ENCODE results near the gene CREB3L1. TPM values are rescaled to one million over a fixed set of nuclear protein-coding genes. Genes with fewer than 3 reads are reported as not detected.

The CREB3L1 gene
- total and polyA plus RNA-seq, 2 experiments from 2014 or later = 8.5 to 10.4 TPM

- H3K36me3 ChIP-seq (ENCODE audit: insufficient read depth) = no peaks in the 10 kb centered on the region; the same call in 1 of the 2 replicates
- no peak for DNase-seq (ENCODE audit: low spot score)
- peak overlapping the region; percentile 58 for H3K4me2 ChIP-seq
- H3K27me3 ChIP-seq (ENCODE audit: insufficient read depth) = peaks cover 60% of the 10 kb centered on the region
- H3K79me2 ChIP-seq (replicated peaks; ENCODE audit: insufficient read depth) = no peaks in the 10 kb centered on the region
- Mint-ChIP-seq H3K4me1 (peaks cover 42% of the 10 kb centered on the region), H3K27ac (no peak overlapping the region), H3K36me3 (ENCODE audit: low read depth) (peaks cover 4% of the 10 kb centered on the region; the same call in 2 of the 3 replicates), H3K4me3 (peak overlapping the region; percentile 56), H3K27me3 (ENCODE audit: insufficient read depth, low read depth, poor library complexity) (peaks cover 51% of the 10 kb centered on the region), H3K9me3 (no peaks in the 10 kb centered on the region)
- no peak for TF ChIP-seq JUNB (IDR thresholded peaks at IDR 0.05; ENCODE audit: unreplicated experiment)
- no peak for TF ChIP-seq ZNF331 (CRISPR knock-in tag; IDR thresholded peaks at IDR 0.05; ENCODE audit: low read depth)
- TF ChIP-seq CTCF (conservative IDR thresholded peaks at IDR 0.05; ENCODE audit: low read depth in 2 of 2) = no peak
- TF ChIP-seq, protein P1, sequence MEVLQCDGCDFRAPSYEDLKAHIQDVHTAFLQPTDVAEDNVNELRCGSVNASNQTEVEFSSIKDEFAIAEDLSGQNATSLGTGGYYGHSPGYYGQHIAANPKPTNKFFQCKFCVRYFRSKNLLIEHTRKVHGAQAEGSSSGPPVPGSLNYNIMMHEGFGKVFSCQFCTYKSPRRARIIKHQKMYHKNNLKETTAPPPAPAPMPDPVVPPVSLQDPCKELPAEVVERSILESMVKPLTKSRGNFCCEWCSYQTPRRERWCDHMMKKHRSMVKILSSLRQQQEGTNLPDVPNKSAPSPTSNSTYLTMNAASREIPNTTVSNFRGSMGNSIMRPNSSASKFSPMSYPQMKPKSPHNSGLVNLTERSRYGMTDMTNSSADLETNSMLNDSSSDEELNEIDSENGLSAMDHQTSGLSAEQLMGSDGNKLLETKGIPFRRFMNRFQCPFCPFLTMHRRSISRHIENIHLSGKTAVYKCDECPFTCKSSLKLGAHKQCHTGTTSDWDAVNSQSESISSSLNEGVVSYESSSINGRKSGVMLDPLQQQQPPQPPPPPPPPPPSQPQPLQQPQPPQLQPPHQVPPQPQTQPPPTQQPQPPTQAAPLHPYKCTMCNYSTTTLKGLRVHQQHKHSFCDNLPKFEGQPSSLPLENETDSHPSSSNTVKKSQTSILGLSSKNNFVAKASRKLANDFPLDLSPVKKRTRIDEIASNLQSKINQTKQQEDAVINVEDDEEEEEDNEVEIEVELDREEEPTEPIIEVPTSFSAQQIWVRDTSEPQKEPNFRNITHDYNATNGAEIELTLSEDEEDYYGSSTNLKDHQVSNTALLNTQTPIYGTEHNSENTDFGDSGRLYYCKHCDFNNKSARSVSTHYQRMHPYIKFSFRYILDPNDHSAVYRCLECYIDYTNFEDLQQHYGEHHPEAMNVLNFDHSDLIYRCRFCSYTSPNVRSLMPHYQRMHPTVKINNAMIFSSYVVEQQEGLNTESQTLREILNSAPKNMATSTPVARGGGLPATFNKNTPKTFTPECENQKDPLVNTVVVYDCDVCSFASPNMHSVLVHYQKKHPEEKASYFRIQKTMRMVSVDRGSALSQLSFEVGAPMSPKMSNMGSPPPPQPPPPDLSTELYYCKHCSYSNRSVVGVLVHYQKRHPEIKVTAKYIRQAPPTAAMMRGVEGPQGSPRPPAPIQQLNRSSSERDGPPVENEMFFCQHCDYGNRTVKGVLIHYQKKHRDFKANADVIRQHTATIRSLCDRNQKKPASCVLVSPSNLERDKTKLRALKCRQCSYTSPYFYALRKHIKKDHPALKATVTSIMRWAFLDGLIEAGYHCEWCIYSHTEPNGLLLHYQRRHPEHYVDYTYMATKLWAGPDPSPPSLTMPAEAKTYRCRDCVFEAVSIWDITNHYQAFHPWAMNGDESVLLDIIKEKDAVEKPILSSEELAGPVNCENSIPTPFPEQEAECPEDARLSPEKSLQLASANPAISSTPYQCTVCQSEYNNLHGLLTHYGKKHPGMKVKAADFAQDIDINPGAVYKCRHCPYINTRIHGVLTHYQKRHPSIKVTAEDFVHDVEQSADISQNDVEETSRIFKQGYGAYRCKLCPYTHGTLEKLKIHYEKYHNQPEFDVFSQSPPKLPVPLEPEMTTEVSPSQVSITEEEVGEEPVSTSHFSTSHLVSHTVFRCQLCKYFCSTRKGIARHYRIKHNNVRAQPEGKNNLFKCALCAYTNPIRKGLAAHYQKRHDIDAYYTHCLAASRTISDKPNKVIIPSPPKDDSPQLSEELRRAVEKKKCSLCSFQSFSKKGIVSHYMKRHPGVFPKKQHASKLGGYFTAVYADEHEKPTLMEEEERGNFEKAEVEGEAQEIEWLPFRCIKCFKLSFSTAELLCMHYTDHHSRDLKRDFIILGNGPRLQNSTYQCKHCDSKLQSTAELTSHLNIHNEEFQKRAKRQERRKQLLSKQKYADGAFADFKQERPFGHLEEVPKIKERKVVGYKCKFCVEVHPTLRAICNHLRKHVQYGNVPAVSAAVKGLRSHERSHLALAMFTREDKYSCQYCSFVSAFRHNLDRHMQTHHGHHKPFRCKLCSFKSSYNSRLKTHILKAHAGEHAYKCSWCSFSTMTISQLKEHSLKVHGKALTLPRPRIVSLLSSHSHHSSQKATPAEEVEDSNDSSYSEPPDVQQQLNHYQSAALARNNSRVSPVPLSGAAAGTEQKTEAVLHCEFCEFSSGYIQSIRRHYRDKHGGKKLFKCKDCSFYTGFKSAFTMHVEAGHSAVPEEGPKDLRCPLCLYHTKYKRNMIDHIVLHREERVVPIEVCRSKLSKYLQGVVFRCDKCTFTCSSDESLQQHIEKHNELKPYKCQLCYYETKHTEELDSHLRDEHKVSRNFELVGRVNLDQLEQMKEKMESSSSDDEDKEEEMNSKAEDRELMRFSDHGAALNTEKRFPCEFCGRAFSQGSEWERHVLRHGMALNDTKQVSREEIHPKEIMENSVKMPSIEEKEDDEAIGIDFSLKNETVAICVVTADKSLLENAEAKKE (CRISPR knock-in tag; IDR thresholded peaks at IDR 0.05) = no peak
- TF ChIP-seq ETS1 (IDR thresholded peaks at IDR 0.05) = no peak
- TF ChIP-seq CREB1 (CRISPR knock-in tag; IDR thresholded peaks at IDR 0.05; ENCODE audit: low read depth) = no peak
- no peak for TF ChIP-seq EZH2 (IDR thresholded peaks at IDR 0.05; ENCODE audit: low read depth, unreplicated experiment)
- TF ChIP-seq EZH2phosphoT487 (IDR thresholded peaks at IDR 0.05; ENCODE audit: unreplicated experiment) = no peak
- no peak for TF ChIP-seq ZNF114 (CRISPR knock-in tag; IDR thresholded peaks at IDR 0.05)
- TF ChIP-seq NANOG (IDR thresholded peaks at IDR 0.05; ENCODE audit: borderline replicate concordance) = no peak
- TF ChIP-seq, protein P2, sequence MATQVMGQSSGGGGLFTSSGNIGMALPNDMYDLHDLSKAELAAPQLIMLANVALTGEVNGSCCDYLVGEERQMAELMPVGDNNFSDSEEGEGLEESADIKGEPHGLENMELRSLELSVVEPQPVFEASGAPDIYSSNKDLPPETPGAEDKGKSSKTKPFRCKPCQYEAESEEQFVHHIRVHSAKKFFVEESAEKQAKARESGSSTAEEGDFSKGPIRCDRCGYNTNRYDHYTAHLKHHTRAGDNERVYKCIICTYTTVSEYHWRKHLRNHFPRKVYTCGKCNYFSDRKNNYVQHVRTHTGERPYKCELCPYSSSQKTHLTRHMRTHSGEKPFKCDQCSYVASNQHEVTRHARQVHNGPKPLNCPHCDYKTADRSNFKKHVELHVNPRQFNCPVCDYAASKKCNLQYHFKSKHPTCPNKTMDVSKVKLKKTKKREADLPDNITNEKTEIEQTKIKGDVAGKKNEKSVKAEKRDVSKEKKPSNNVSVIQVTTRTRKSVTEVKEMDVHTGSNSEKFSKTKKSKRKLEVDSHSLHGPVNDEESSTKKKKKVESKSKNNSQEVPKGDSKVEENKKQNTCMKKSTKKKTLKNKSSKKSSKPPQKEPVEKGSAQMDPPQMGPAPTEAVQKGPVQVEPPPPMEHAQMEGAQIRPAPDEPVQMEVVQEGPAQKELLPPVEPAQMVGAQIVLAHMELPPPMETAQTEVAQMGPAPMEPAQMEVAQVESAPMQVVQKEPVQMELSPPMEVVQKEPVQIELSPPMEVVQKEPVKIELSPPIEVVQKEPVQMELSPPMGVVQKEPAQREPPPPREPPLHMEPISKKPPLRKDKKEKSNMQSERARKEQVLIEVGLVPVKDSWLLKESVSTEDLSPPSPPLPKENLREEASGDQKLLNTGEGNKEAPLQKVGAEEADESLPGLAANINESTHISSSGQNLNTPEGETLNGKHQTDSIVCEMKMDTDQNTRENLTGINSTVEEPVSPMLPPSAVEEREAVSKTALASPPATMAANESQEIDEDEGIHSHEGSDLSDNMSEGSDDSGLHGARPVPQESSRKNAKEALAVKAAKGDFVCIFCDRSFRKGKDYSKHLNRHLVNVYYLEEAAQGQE (IDR thresholded peaks at IDR 0.05; ENCODE audit: unreplicated experiment) = no peak
- no peak for TF ChIP-seq POLR2AphosphoS5 (IDR thresholded peaks at IDR 0.05; ENCODE audit: low read depth)
- TF ChIP-seq STAT1 (IDR thresholded peaks at IDR 0.05; ENCODE audit: unreplicated experiment) = no peak
- H3K4me3 ChIP-seq = peak overlapping the region; percentile 34; the same call in 1 of the 2 replicates
- H3K27ac ChIP-seq (ENCODE audit: low read depth) = no peak overlapping the region
- peak overlapping the region; percentile 88; the same call in 1 of the 2 replicates for H2AFZ ChIP-seq
- H3K4me1 ChIP-seq (ENCODE audit: insufficient read depth) = peaks cover 27% of the 10 kb centered on the region
- ATAC-seq = no peak
- H3K9me2 ChIP-seq (ENCODE audit: insufficient read depth) = no peaks in the 10 kb centered on the region
- no peaks in the 10 kb centered on the region for H4K20me1 ChIP-seq (replicated peaks; ENCODE audit: insufficient read depth)
- peaks cover 6% of the 10 kb centered on the region; the same call in 1 of the 2 replicates for H3F3A ChIP-seq (replicated peaks; ENCODE audit: low read depth)
These were observed 52.7 kb downstream of the CREB3L1 start for GRCh38 chr11:46330154-46330553.

All from GM23338 (cell line).